Measurements from ENCODE around the gene HLA-A. TPM values are rescaled to one million over a fixed set of nuclear protein-coding genes. Genes with fewer than 3 reads are reported as not detected.

HLA-A gene
- total RNA-seq, 1 donor from 2014 or later, result 107 TPM

DNA sequence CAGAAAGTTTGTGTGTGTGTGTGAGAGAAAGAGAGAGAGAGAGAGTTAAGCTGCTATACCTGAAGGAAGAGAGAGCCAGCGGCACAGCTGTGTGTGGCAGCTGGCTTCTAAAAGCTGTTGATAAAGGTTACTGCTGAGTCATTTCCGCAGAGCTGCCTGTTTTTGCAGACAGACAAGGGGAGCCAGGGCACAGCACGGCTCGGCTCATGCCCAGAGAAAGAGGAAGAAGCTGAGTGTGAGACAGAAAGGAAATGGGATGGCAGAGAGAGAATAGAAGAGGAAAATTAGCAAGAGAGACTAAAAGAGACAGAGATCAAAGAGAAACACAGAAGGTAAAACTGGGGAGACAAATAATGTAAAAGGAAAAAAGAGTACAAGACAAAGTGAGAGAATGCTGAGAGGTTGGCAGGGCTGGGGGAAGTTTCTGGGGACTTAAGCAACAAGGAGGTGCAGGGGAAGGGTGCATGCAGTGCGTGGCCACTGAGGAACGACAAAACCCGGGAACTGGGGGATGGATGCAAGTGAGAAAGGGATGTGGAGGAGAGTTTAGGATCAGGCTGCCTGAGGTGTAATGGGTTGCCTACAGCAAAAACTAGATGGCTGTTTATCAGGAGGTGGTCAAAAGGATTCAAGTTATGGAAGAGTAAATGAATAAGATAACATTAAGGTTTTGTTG is 22.7 kb downstream of the HLA-A start:
- TF ChIP-seq, protein P1, sequence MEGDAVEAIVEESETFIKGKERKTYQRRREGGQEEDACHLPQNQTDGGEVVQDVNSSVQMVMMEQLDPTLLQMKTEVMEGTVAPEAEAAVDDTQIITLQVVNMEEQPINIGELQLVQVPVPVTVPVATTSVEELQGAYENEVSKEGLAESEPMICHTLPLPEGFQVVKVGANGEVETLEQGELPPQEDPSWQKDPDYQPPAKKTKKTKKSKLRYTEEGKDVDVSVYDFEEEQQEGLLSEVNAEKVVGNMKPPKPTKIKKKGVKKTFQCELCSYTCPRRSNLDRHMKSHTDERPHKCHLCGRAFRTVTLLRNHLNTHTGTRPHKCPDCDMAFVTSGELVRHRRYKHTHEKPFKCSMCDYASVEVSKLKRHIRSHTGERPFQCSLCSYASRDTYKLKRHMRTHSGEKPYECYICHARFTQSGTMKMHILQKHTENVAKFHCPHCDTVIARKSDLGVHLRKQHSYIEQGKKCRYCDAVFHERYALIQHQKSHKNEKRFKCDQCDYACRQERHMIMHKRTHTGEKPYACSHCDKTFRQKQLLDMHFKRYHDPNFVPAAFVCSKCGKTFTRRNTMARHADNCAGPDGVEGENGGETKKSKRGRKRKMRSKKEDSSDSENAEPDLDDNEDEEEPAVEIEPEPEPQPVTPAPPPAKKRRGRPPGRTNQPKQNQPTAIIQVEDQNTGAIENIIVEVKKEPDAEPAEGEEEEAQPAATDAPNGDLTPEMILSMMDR (IDR thresholded peaks at IDR 0.05), result no peak
- TF ChIP-seq EZH2phosphoT487 (IDR thresholded peaks at IDR 0.05) (no peak), EZH2 (IDR thresholded peaks at IDR 0.05) (no peak)
- no peaks in the 10 kb centered on the region for H3K27me3 ChIP-seq
- peak overlapping the region; percentile 8 for H2AFZ ChIP-seq (replicated peaks)
- H3K36me3 ChIP-seq, result no peaks in the 10 kb centered on the region
- no peaks in the 10 kb centered on the region for H4K20me1 ChIP-seq (ENCODE audit: low read depth)
- H3K4me2 ChIP-seq, result peak overlapping the region; percentile 68
- no peaks in the 10 kb centered on the region for H3K9me3 Mint-ChIP-seq
- H3K27me3 Mint-ChIP-seq (ENCODE audit: insufficient read depth, low read depth), result no peaks in the 10 kb centered on the region
- H3K79me2 ChIP-seq (ENCODE audit: low read depth), result no peaks in the 10 kb centered on the region
- H3K4me1 ChIP-seq, result peaks cover 39% of the 10 kb centered on the region
- no peaks in the 10 kb centered on the region for H3K9me3 ChIP-seq (ENCODE audit: low read depth)
- no peak overlapping the region for H3K9ac ChIP-seq
- peaks cover 42% of the 10 kb centered on the region for H3K4me1 Mint-ChIP-seq
- peak overlapping the region; percentile 73 for H3K4me3 Mint-ChIP-seq
- H3K27ac ChIP-seq, result peak overlapping the region; percentile 65
- peak overlapping the region; percentile 84 for H3K27ac Mint-ChIP-seq
- peaks cover 34% of the 10 kb centered on the region for H3F3A ChIP-seq (ENCODE audit: low read depth)
- no peaks in the 10 kb centered on the region for H3K36me3 Mint-ChIP-seq
- peak; percentile 81 for DNase-seq (ENCODE audit: low spot score)
- H3K4me3 ChIP-seq, result peak overlapping the region; percentile 26

DNA sequence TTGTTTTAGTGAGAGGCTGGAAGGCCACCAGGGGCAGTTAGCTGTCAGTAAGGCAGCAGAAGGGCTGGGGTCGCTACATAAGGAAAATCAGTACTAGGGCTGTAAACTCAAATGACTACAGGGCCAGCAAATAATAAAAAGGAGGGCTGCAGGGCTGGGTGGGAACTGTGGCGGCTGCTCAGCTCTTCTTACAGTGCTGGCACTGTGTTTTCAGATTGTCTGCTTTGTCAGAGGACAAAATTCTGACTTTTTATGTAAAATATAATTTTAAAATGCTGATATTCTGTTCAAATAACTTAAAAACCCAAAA is 23.2 kb downstream of the HLA-A start:
- peak; percentile 8 for DNase-seq (ENCODE audit: low spot score)
- Mint-ChIP-seq H3K9me3 (no peaks in the 10 kb centered on the region), H3K4me3 (peak overlapping the region; percentile 73), H3K27ac (peak overlapping the region; percentile 84), H3K36me3 (no peaks in the 10 kb centered on the region), H3K4me1 (peaks cover 42% of the 10 kb centered on the region), H3K27me3 (ENCODE audit: insufficient read depth, low read depth) (no peaks in the 10 kb centered on the region)
- Histone ChIP-seq H4K20me1 (ENCODE audit: low read depth) (no peaks in the 10 kb centered on the region), H3F3A (ENCODE audit: low read depth) (peaks cover 34% of the 10 kb centered on the region), H3K4me1 (peaks cover 39% of the 10 kb centered on the region), H3K4me3 (peak overlapping the region; percentile 26), H2AFZ (replicated peaks) (peak overlapping the region; percentile 30), H3K27ac (peak overlapping the region; percentile 65), H3K9me3 (ENCODE audit: low read depth) (no peaks in the 10 kb centered on the region), H3K36me3 (no peaks in the 10 kb centered on the region), H3K9ac (no peak overlapping the region), H3K27me3 (no peaks in the 10 kb centered on the region), H3K79me2 (ENCODE audit: low read depth) (no peaks in the 10 kb centered on the region), H3K4me2 (peak overlapping the region; percentile 68)
- TF ChIP-seq EZH2phosphoT487 (IDR thresholded peaks at IDR 0.05), result no peak
- TF ChIP-seq EZH2 (IDR thresholded peaks at IDR 0.05), result no peak
- TF ChIP-seq, protein P1 (IDR thresholded peaks at IDR 0.05), result no peak

DNA sequence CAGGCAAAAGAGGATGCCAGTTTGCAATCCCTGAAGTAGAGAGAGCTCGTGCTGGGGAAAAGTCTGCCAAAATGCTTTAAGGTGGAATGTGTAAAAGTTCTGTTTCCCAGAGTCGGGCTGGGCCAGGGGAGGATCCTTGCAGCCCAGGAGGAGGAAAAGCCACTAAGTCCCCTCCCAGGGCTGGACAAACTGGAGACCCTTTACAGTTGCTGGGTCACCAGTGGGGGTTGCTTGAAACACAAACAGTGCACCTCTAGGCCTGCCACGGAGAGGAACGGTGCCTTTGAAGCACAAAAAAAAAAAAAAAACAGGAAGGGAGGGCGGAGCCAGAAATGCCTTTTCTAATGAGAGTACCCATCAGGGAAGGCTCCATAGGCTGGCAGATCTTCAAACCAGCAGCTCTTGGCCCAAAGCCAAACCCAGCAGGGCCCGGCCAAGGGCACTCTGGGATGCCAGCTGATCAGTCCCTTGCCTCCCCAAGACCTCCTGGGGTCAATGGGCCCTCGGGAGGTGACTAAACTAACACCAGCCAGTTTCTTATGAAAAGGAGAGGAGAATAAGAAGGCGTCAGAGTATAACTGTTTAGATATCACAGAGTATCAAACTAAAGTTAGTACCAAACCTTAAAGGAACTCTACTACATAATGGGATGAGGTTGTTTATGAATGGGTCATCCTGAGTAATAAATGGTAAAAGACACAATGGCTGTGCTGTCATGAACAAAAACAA is 23.7 kb downstream of the HLA-A start:
- Histone ChIP-seq H4K20me1 (ENCODE audit: low read depth) (no peaks in the 10 kb centered on the region), H3K27ac (peak overlapping the region; percentile 65), H3K79me2 (ENCODE audit: low read depth) (no peaks in the 10 kb centered on the region), H3K9me3 (ENCODE audit: low read depth) (no peaks in the 10 kb centered on the region), H3K4me2 (peak overlapping the region; percentile 68), H3K36me3 (no peaks in the 10 kb centered on the region), H3K4me3 (peak overlapping the region; percentile 26), H2AFZ (replicated peaks) (peak overlapping the region; percentile 30), H3K4me1 (peaks cover 39% of the 10 kb centered on the region), H3K27me3 (no peaks in the 10 kb centered on the region), H3F3A (ENCODE audit: low read depth) (peaks cover 34% of the 10 kb centered on the region), H3K9ac (no peak overlapping the region)
- DNase-seq (ENCODE audit: low spot score), result peak; percentile 31
- Mint-ChIP-seq H3K27me3 (ENCODE audit: insufficient read depth, low read depth) (no peaks in the 10 kb centered on the region), H3K4me3 (peak overlapping the region; percentile 73), H3K27ac (peak overlapping the region; percentile 67), H3K36me3 (no peaks in the 10 kb centered on the region), H3K9me3 (no peaks in the 10 kb centered on the region), H3K4me1 (peaks cover 42% of the 10 kb centered on the region)
- TF ChIP-seq EZH2 (IDR thresholded peaks at IDR 0.05), result no peak
